GM18907 (cell line): ENCODE data around the gene FHIP1B.
A peak's percentile ranks its signal among the peaks of the same experiment; 100 is the strongest.

ENCODE experiments used
- ATAC-seq: cut with Tn5 transposase; IDR thresholded peaks from one replicate; pipeline ENCODE4 v1.9.1; 2021; ENCODE audit warnings: mild to moderate bottlenecking, moderate library complexity; ENCODE audit not compliant: unreplicated experiment

Gene FHIP1B

DNA sequence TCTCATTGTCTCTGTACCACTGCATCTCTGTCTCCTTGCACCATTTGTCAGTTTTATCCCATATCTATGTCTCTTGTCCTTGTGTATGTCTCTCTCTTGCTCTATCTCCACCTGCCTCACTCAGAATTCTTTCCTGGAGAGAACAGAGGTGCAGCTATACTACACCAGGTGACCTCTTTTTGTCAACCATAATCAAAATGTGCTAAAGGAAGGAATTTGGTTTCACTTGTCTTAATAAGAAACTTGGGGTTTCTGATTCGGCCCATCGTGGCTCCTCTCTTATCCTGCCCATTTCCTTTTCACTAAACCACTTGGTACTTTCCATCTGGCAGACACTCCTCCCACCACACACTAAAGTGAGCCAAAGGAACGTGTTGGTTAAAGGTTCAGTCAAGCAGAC, 31.1 kb downstream of the FHIP1B start:
- peak; percentile 90 for ATAC-seq

DNA sequence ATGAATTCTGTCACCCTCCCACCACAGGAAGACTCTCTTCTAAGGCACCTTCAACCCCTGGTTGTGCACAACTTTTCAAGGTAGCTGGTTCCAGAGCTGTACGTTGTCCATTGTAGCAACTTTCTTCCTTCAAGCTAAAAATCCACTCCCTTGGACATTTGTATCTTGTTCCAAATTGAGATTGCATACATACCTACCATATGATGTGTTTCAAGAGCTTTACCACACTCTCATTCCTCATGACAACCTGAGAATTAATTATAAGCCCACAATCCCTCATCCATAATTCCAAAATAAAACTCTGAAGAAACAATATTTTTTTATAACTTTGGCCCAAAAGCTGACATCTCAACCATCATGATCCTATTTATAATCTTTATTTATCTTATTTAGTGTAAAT, 32.4 kb downstream of the FHIP1B start:
- no peak for ATAC-seq

DNA sequence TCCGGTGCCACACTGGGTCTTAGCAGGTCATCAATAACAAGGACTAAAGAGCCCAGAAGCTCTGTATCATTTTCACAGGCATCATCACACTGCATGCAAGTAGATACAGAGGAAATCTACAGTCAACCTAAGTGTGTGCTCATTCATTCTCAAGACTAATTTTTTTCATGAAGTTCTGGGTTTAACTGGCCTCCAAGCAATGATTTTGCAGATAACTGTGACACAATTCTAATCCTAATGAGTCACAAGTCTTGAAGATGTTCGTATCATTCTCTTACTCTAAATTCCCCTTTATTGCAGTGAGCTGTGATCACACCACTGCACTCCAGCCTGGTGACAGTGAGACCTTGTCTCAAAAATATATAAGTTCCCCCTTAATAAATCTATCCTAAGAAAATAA, 33.0 kb downstream of the FHIP1B start:
- ATAC-seq, result no peak

DNA sequence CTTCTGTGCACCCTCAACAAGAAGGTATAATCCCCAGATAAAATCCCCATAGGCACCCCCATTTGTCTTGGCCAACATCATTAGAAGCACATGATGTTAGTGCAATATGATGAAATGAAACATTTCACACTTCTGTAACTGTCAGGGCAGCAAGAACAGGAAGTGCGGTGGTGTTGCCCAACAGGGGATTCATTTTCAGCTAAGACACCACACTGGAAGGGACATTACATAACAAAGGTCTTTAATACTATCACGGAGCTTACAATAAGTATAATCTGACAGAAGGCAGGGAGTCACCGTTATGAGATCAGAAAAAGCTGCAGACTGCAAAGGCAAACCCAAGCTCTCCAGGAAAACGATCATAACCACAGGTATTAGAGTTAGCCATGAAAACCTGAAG, 33.5 kb downstream of the FHIP1B start:
- no peak for ATAC-seq

DNA sequence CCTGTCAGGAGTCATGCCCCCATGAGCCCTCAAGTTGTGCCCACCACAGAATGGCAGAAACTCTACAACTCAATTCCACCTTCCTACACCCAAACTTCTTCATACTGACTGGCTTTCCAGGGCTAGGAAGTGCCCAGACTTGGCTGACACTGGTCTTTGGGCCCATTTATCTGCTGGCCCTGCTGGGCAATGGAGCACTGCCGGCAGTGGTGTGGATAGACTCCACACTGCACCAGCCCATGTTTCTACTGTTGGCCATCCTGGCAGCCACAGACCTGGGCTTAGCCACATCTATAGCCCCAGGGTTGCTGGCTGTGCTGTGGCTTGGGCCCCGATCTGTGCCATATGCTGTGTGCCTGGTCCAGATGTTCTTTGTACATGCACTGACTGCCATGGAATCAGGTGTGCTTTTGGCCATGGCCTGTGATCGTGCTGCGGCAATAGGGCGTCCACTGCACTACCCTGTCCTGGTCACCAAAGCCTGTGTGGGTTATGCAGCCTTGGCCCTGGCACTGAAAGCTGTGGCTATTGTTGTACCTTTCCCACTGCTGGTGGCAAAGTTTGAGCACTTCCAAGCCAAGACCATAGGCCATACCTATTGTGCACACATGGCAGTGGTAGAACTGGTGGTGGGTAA, 35.1 kb downstream of the FHIP1B start, which contains the start of gene OR52W1:
TSS of gene OR52W1 (plus strand) at position 51 of the 637 bp plus-strand sequence. CDS start at position 51, 0 bp downstream.
- ATAC-seq, result no peak

DNA sequence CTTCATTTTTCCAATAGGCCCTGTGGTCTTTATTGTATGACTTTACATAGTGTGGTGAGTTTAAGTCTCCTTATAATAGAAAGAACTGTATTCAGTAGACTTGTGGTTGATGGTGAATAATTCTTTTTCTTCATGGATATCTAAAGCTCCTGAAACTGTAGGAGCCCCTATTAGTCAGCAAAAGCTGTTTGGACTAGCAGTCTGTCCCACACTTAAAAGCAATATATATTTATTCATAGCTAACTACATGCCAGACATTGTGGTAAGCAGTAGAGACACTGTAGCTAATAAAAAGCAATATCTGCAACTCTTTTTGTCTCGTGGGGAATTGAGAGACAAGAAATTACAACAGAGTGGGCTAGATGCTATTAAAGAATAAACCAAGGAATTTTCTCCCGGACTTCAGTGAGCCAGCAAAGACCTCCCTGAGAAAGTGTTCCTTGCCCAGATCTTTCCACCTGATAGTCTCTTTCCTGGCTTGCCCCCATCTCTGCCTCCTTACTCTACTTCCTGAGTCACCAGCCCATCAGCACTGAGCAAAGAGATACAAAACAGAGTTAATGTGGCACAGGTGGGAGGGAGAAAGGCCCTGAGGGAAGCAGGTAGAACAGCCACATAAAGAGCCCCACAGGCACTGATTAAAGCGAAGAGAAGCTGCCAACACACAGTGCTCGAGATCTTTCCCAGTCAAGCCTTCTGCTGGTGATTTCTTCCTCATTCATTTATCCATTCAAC, 36.8 kb downstream of the FHIP1B start:
- no peak for ATAC-seq

DNA sequence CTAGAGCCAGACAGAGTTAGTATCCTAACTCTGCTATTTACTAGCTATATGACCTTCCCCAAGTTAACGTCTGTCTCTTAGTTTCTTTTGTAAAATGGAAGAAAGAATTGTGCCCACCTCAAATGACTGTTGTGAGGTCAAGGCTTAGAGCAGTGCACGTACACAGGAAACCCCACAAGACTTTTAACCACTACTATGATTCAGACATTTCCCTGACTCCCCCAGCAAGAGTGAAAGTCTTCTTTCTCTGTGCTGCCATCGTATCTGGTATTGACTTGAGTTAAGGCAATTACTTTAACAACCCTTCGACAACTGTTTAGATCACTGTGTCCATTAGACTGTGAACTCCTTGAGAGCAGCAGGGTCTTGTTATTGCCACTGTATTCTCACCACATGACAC, 38.0 kb downstream of the FHIP1B start:
- ATAC-seq, result no peak

DNA sequence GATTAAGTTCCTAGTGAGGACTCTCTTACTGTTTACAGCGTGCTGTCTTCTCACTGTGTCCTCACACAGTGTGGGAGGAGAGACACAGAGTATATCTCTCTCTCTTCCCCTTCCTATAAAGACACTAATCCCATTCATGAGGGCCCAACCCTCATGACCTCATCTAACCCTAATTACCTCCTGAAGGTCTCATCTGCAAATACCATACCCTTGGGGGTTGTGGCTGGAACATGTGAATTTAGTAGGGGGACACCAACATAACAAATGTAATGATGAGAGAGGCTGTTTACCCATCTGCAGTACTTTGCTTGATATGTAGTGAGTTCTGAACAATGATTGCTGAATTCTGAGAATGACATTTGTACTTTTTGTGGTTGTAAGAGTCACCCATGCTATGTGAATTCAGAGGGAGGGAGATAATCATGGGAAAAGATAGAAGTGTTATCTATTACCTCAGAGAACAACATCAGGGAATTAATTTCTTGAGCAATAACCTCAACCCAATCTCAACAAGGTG, 40.3 kb downstream of the FHIP1B start:
- ATAC-seq, result no peak

DNA sequence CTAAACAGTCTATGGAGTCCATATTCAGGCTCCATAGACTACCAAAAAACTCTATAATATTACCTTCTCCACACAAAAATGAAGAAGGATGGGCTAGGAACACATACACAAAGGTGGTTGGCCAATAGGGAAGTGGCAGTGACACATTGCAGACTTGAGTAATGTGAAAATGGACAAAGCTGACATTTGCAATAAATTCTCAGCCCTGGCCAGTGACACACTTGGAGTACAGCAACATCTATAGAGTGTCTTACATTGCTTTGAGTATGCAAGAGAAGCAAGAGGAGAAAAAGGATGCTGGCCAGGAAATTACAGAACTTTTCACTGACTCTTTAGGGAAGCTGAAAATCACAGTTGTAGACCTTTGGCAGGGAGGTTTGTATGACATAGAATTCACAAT, 42.7 kb downstream of the FHIP1B start:
- ATAC-seq, result no peak

DNA sequence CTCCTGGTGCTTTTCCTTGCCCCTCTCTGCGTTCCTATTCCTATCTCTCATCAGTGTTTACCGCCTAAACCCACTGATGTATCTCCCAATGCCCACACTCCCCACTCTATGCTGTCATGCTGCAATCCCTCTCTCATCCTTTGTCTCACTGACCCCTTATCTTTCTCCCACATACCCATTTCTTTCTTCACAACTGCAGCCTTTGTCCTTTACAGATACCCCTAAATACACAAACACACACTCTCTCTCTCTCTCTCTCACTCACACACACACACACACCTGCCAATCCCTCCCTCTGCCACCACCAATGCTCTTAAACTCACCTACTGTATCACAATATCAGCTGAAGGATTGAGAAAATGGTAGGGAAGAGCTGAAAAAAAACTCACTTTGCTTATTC, 59.0 kb downstream of the FHIP1B start:
- ATAC-seq, result no peak

DNA sequence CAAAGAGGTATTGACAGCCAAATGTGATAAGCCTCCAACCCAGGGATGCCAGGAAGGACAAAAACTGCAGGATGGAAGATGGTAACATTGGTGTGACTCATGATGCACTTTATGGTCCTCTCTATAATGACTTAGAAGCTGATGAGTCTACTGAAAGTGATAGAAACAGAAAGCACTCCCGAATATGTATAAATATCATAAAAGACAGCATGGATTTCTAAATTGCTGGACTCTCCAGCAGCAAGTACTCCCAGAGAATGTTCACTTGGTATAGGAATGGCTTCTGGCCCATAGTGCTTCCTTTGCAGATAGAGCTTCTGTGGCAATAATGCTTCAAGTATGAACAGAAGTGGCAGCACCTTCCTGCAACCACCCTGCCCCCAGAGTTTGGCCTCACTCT, 64.2 kb downstream of the FHIP1B start, which contains the start of gene OR52B2:
TSS of gene OR52B2 (minus strand) at position 101 of the 400 bp plus-strand sequence. CDS start at position 101, 0 bp downstream.
- ATAC-seq, result no peak
